GM18867 (cell line): ENCODE measurements around the gene LGI4.
"Not testable (repeated sequence)": the region's sequence is repeated elsewhere in the genome, so short reads cannot be mapped to it uniquely, and the experiment has no call there.

ENCODE experiments used
- ATAC-seq: cut with Tn5 transposase; IDR thresholded peaks from one replicate; pipeline ENCODE4 v1.9.1; 2021; ENCODE audit warnings: mild to moderate bottlenecking, moderate library complexity; ENCODE audit not compliant: unreplicated experiment

The LGI4 gene

GRCh38 chr19:35107545-35107944 is 27.3 kb downstream of the LGI4 start:
- ATAC-seq: no peak

- ATAC-seq: no peak
These were observed 27.8 kb downstream of the LGI4 start for GRCh38 chr19:35106898-35107541.

- no peak for ATAC-seq
These were observed 28.6 kb downstream of the LGI4 start for GRCh38 chr19:35106291-35106583.

GRCh38 chr19:35105411-35106290 is 29.2 kb downstream of the LGI4 start:
- ATAC-seq: no peak

- no peak for ATAC-seq
These were observed 29.8 kb downstream of the LGI4 start for GRCh38 chr19:35105047-35105410.

- no peak for ATAC-seq
These were observed 30.5 kb downstream of the LGI4 start for GRCh38 chr19:35104361-35104760.

GRCh38 chr19:35103614-35104013 is 31.2 kb downstream of the LGI4 start:
- ATAC-seq: not testable (repeated sequence)

- ATAC-seq: not testable (repeated sequence)
These were observed 32.9 kb downstream of the LGI4 start for GRCh38 chr19:35101949-35102348.

GRCh38 chr19:35100588-35101533 is 34.0 kb downstream of the LGI4 start:
- ATAC-seq: no peak

GRCh38 chr19:35099897-35100275 is 35.0 kb downstream of the LGI4 start:
- ATAC-seq: no peak

GRCh38 chr19:35099155-35099896 is 35.5 kb downstream of the LGI4 start:
- ATAC-seq: no peak

- ATAC-seq: no peak
These were observed 36.3 kb downstream of the LGI4 start for GRCh38 chr19:35098413-35099049.

GRCh38 chr19:35095667-35096368 is 39.0 kb downstream of the LGI4 start:
- no peak for ATAC-seq

GRCh38 chr19:35094656-35095055 is 40.2 kb downstream of the LGI4 start:
- no peak for ATAC-seq

GRCh38 chr19:35093941-35094647 is 40.8 kb downstream of the LGI4 start:
- ATAC-seq: no peak

GRCh38 chr19:35093430-35093829 is 41.4 kb downstream of the LGI4 start:
- no peak for ATAC-seq

GRCh38 chr19:35090506-35091214 is 44.2 kb downstream of the LGI4 start:
- no peak for ATAC-seq

GRCh38 chr19:35090160-35090505 is 44.7 kb downstream of the LGI4 start:
- no peak for ATAC-seq

- ATAC-seq: no peak
These were observed 45.3 kb downstream of the LGI4 start for GRCh38 chr19:35089554-35089953.
